Endothelial cell of umbilical vein (primary cell): ENCODE data around the gene TMPRSS9. TPM values are rescaled to one million over a fixed set of nuclear protein-coding genes. Genes with fewer than 3 reads are reported as not detected.
A peak's percentile ranks its signal among the peaks of the same experiment; 100 is the strongest.

Experiments used
- BruUV-seq: library from RNA; stranded (reverse); fragments of 400-500 nt; replicated peaks from 2 replicates; lab custom pipeline; 2021; lab: Mats Ljungman, UMichigan
- CTCF ChIA-PET: fragments of 300-600, 350-600 bp; sonication (Branson Sonifier 250); formaldehyde crosslinking; loops from one replicate; lab custom pipeline; 2021; ENCODE audit warnings: antibody characterized with exemption, inconsistent platforms; lab: Charles Lee
- POLR2A ChIA-PET: fragments of 300-600, 350-600 bp; sonication (Branson Sonifier 250); formaldehyde crosslinking; loops from one replicate; lab custom pipeline; 2021; ENCODE audit warnings: antibody characterized with exemption, inconsistent platforms; lab: Charles Lee
- DNase-seq: peaks from one replicate; pipeline ENCODE4 v3.0.0-alpha.2; 2011; ENCODE audit warnings: low read depth, low spot score
- FAIRE-seq: peaks from 2 replicates; lab custom pipeline; 2011; peaks lifted over from hg19 to GRCh38; lab: Jason Lieb, UNC
- H2AFZ ChIP-seq: 2 replicates; pipeline ENCODE4 v1.6.0; 2012; ENCODE audit warnings: low read depth, low read length, control low read depth, inconsistent platforms
- H3K27ac ChIP-seq: 2 replicates; pipeline ENCODE4 v1.5.1; 2011; ENCODE audit warnings: low read depth, mild to moderate bottlenecking, control low read depth, low read length, moderate library complexity; ENCODE audit not compliant: insufficient read depth
- H3K27me3 ChIP-seq, 2 experiments: 2 replicates each; pipeline versions ENCODE4 v1.6.0 to v1.6.1; 2011; ENCODE audit warnings: low read length in 2 of 2, mixed read lengths in 1 of 2; ENCODE audit not compliant: control insufficient read depth in 2 of 2, insufficient read depth in 2 of 2
- H3K36me3 ChIP-seq, 2 experiments: 2 replicates in 1 of 2; 3 replicates in 1 of 2; pipeline ENCODE4 v1.5.1; 2011; ENCODE audit warnings: low read length in 2 of 2, mild to moderate bottlenecking in 1 of 2, moderate library complexity in 1 of 2; ENCODE audit not compliant: control insufficient read depth in 2 of 2, insufficient read depth in 2 of 2; ENCODE audit errors: extremely low read depth in 1 of 2
- H3K4me1 ChIP-seq: 3 replicates; pipeline ENCODE4 v1.5.1; 2011; ENCODE audit warnings: mild to moderate bottlenecking, low read length; ENCODE audit not compliant: control insufficient read depth, insufficient read depth; ENCODE audit errors: extremely low read depth
- H3K4me2 ChIP-seq: 2 replicates; pipeline ENCODE4 v1.6.1; 2011; ENCODE audit warnings: low read length, control low read depth, mixed read lengths; ENCODE audit not compliant: insufficient read depth
- H3K4me3 ChIP-seq, 3 experiments: fragments of 200-600 bp in 1 of 3; sonication (generic), shearing (Covaris generic) in 1 of 3; replicated peaks in 1 of 3; 2 replicates each; pipeline ENCODE4 v1.5.1; 2011 to 2016; ENCODE audit warnings: control low read depth in 3 of 3, low read length in 3 of 3, mild to moderate bottlenecking in 2 of 3, inconsistent platforms in 1 of 3, low read depth in 1 of 3, moderate library complexity in 1 of 3; ENCODE audit not compliant: insufficient read depth in 1 of 3
- H3K79me2 ChIP-seq: 2 replicates; pipeline ENCODE4 v1.6.0; 2012; ENCODE audit warnings: low read length, inconsistent platforms; ENCODE audit not compliant: control insufficient read depth, insufficient read depth
- H3K9ac ChIP-seq: replicated peaks from 2 replicates; pipeline ENCODE3; 2011; ENCODE audit warnings: low read length, control low read depth; ENCODE audit not compliant: insufficient read depth; ENCODE audit errors: extremely low read depth
- H3K9me1 ChIP-seq: replicated peaks from 3 replicates; pipeline ENCODE4 v1.6.0; 2011; ENCODE audit warnings: mild to moderate bottlenecking, low read length; ENCODE audit not compliant: control insufficient read depth, insufficient read depth; ENCODE audit errors: extremely low read depth
- H3K9me3 ChIP-seq: replicated peaks from 2 replicates; pipeline ENCODE4 v1.5.1; 2012; ENCODE audit warnings: low read length, inconsistent platforms; ENCODE audit not compliant: control insufficient read depth, insufficient read depth
- H4K20me1 ChIP-seq: replicated peaks from 2 replicates; pipeline ENCODE3; 2011; ENCODE audit warnings: mild to moderate bottlenecking, low read length; ENCODE audit not compliant: control insufficient read depth, insufficient read depth; ENCODE audit errors: extremely low read depth
- EZH2 ChIP-seq: IDR thresholded peaks from 2 replicates; pipeline ENCODE4 v1.6.1; 2012; ENCODE audit warnings: borderline replicate concordance, low read depth, mild to moderate bottlenecking, moderate library complexity, low read length, inconsistent platforms; ENCODE audit not compliant: severe bottlenecking
- FOS ChIP-seq: IDR thresholded peaks from 2 replicates; pipeline ENCODE4 v1.6.1; 2011; ENCODE audit warnings: mild to moderate bottlenecking, low read length, moderate library complexity, borderline replicate concordance; ENCODE audit not compliant: insufficient read depth
- MAX ChIP-seq: IDR thresholded peaks from 2 replicates; pipeline ENCODE4 v1.6.1; 2011; ENCODE audit not compliant: insufficient read depth, insufficient read length
- POLR2A ChIP-seq: IDR thresholded peaks from 2 replicates; pipeline ENCODE4 v1.6.1; 2012; ENCODE audit warnings: low read depth, mild to moderate bottlenecking, control low read depth, low read length
- POLR2AphosphoS5 ChIP-seq: IDR thresholded peaks from 2 replicates; pipeline ENCODE4 v1.6.1; 2012; ENCODE audit warnings: low read depth, mild to moderate bottlenecking, control low read depth, low read length, moderate library complexity; ENCODE audit not compliant: insufficient read depth
- dilution Hi-C: fragments of 300-500 bp; cut with MboI; formaldehyde crosslinking; loops from one replicate; pipeline ENCODE4 v1.15.0; 2019; ENCODE audit warnings: low sequenced_read_pairs; ENCODE audit not compliant: extremely low pct_ligation_motif_present
- intact Hi-C: fragments of 100-400 bp; cut with micrococcal nuclease; formaldehyde crosslinking; loops from one replicate; pipeline ENCODE4 v1.10.0; 2022
- polyA plus RNA-seq, 4 experiments: library from polyadenylated mRNA; depleted of rRNA in 3 of 4; stranded (reverse) in 3 of 4; unstranded in 1 of 4; fragments of >200 nt; gene quantifications; 2 replicates each; pipeline versions ENCODE4 v1.2.1 to v1.2.3, GENCODE V29; 2011 to 2012; ENCODE audit warnings: missing spikeins in 1 of 4
- total RNA-seq: library from RNA; stranded (reverse); gene quantifications from 2 replicates; pipeline ENCODE4 v1.2.3, GENCODE V29; 2021

TMPRSS9 gene
- total and polyA plus RNA-seq, 2 donors (not counting 3 experiments of a cell fraction or from before 2014, with no cell fraction given): not detected

GRCh38 chr19:2426611-2427428, 66.8 kb downstream of the TMPRSS9 start:
- Histone ChIP-seq H4K20me1 (no peaks in the 10 kb centered on the region), H3K9me1 (no peaks in the 10 kb centered on the region), H3K36me3 (peaks cover 0 to 11% of the 10 kb centered on the region in 2 experiments), H3K27me3 (no peaks in the 10 kb centered on the region), H3K79me2 (peaks cover 31% of the 10 kb centered on the region), H3K27ac (peak overlapping the region; percentile 84), H3K9ac (peak overlapping the region; percentile 74), H3K4me1 (peaks cover 26% of the 10 kb centered on the region), H3K9me3 (no peaks in the 10 kb centered on the region), H3K4me3 (peak overlapping the region; percentile 63 to 75 (median 63)), H3K4me2 (peak overlapping the region; percentile 68), H2AFZ (peak overlapping the region; percentile 33)
- FAIRE-seq: peak; percentile 12
- CTCF ChIA-PET: interaction anchor here (1.1 to 4.4 kb wide), 7 partner anchors 36 to 222 kb away, joined by 4 to 33 read pairs (median 8); no protein-coding TSS in a partner anchor
- no peak for DNase-seq
- dilution Hi-C loops: no loop called here
- intact Hi-C loops: loop anchor here (1.0 to 2.0 kb wide), 2 partner anchors 30 to 190 kb away; partner anchors contain the start of genes PLEKHJ1 and SF3A2
- BruUV-seq: no TSS peak
- POLR2A ChIA-PET: interaction anchor here (2.0 kb wide), 1 partner anchor 49 kb away, joined by 16 read pairs; the partner anchor contains the start of gene GADD45B
- TF ChIP-seq POLR2A (no peak), POLR2AphosphoS5 (peak; percentile 46), MAX (peak; percentile 57), FOS (no peak), EZH2 (no peak)
